Memory B cell (primary cell): ENCODE results near the gene FTO.

Source experiments
- ATAC-seq: fragments of 150-1000 bp; cut with Tn5 transposase; 2 replicates; pipeline ENCODE4 v1.10.0; 2021; ENCODE audit warnings: low read depth, mild to moderate bottlenecking, moderate library complexity
- DNase-seq, 2 donors: peaks; one replicate each; pipeline ENCODE4 v3.0.0; 2022; ENCODE audit warnings: low spot score in 2 of 2
- H3K27ac Mint-ChIP-seq: one replicate; pipeline ENCODE4 v1.8.0; 2022; ENCODE audit warnings: mild to moderate bottlenecking, moderate library complexity, mixed read lengths
- H3K27me3 Mint-ChIP-seq: one replicate; pipeline ENCODE4 v1.8.0; 2022; ENCODE audit warnings: mixed read lengths
- H3K36me3 Mint-ChIP-seq: one replicate; pipeline ENCODE4 v1.8.0; 2022; ENCODE audit warnings: mild to moderate bottlenecking, mixed read lengths
- H3K4me1 Mint-ChIP-seq: one replicate; pipeline ENCODE4 v1.8.0; 2022; ENCODE audit warnings: mixed read lengths
- H3K4me3 Mint-ChIP-seq: one replicate; pipeline ENCODE4 v1.8.0; 2022; ENCODE audit warnings: mild to moderate bottlenecking, moderate library complexity, mixed read lengths
- H3K9me3 Mint-ChIP-seq: one replicate; pipeline ENCODE4 v1.8.0; 2022; ENCODE audit warnings: mixed read lengths

The FTO gene

GRCh38 chr16:53752560-53752959, 48.6 kb downstream of the FTO start:
- no peak for DNase-seq
- no peak overlapping the region for H3K27ac Mint-ChIP-seq
- peaks cover 1% of the 10 kb centered on the region for H3K9me3 Mint-ChIP-seq
- ATAC-seq: no peak
- peaks cover 16% of the 10 kb centered on the region for H3K4me1 Mint-ChIP-seq
- H3K36me3 Mint-ChIP-seq: no peaks in the 10 kb centered on the region
- H3K4me3 Mint-ChIP-seq: no peak overlapping the region
- no peaks in the 10 kb centered on the region for H3K27me3 Mint-ChIP-seq

GRCh38 chr16:53753431-53753830, 49.5 kb downstream of the FTO start:
- ATAC-seq: no peak
- no peak for DNase-seq
- H3K27me3 Mint-ChIP-seq: no peaks in the 10 kb centered on the region
- H3K4me1 Mint-ChIP-seq: peaks cover 16% of the 10 kb centered on the region
- H3K27ac Mint-ChIP-seq: no peak overlapping the region
- peaks cover 3% of the 10 kb centered on the region for H3K36me3 Mint-ChIP-seq
- no peak overlapping the region for H3K4me3 Mint-ChIP-seq
- peaks cover under 1% of the 10 kb centered on the region for H3K9me3 Mint-ChIP-seq

- H3K27me3 Mint-ChIP-seq: no peaks in the 10 kb centered on the region
- no peak for DNase-seq
- H3K9me3 Mint-ChIP-seq: peaks cover 4% of the 10 kb centered on the region
- peaks cover 9% of the 10 kb centered on the region for H3K36me3 Mint-ChIP-seq
- H3K27ac Mint-ChIP-seq: no peak overlapping the region
- peaks cover 20% of the 10 kb centered on the region for H3K4me1 Mint-ChIP-seq
- ATAC-seq: no peak
- no peak overlapping the region for H3K4me3 Mint-ChIP-seq
Observed at GRCh38 chr16:53755026-53755910, 51.3 kb downstream of the FTO start.

DNA sequence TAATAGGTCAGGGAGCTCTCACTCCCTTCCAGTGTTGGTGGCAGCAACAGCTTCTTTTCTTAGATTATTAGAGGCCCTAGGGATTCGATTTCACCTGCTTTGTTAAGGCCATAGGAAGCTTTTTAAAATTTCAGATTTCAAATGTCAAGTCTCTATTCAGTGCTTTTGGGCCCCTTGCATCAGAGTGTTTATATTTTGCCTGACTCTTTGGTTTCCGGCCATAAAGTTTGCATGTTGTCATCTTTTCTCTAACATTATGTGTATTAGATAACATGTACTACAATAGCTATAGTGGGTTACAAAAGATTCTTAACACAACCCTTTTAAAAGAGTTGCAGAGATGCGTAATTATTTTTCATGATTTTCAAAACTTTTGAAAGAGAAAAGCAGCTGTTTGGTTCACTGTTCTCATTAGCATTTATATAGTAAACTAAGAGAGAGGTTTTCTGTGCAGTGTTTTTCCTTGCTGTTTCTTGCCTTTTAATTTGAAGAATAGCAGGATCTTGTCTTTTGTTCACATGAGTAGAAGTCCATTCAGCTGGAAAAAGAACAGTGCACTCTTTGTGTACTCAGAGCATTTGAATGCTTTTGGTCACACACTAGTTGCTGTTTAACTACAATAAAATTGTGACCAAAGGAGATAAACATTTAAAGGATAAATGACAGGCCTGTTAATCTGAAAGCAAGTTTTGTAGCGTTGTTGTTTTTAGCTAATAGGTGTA, 52.5 kb downstream of the FTO start:
- peaks cover 4% of the 10 kb centered on the region for H3K9me3 Mint-ChIP-seq
- no peak overlapping the region for H3K4me3 Mint-ChIP-seq
- H3K36me3 Mint-ChIP-seq: peaks cover 13% of the 10 kb centered on the region
- no peak for ATAC-seq
- no peak for DNase-seq
- peaks cover 23% of the 10 kb centered on the region for H3K4me1 Mint-ChIP-seq
- H3K27me3 Mint-ChIP-seq: no peaks in the 10 kb centered on the region
- H3K27ac Mint-ChIP-seq: no peak overlapping the region

- Mint-ChIP-seq H3K27me3 (no peaks in the 10 kb centered on the region), H3K36me3 (peaks cover 13% of the 10 kb centered on the region), H3K27ac (no peak overlapping the region), H3K4me1 (peaks cover 26% of the 10 kb centered on the region), H3K4me3 (no peak overlapping the region), H3K9me3 (peaks cover 4% of the 10 kb centered on the region)
- DNase-seq (no peak), ATAC-seq (no peak)
Observed at GRCh38 chr16:53757971-53758609, 54.1 kb downstream of the FTO start.

DNA sequence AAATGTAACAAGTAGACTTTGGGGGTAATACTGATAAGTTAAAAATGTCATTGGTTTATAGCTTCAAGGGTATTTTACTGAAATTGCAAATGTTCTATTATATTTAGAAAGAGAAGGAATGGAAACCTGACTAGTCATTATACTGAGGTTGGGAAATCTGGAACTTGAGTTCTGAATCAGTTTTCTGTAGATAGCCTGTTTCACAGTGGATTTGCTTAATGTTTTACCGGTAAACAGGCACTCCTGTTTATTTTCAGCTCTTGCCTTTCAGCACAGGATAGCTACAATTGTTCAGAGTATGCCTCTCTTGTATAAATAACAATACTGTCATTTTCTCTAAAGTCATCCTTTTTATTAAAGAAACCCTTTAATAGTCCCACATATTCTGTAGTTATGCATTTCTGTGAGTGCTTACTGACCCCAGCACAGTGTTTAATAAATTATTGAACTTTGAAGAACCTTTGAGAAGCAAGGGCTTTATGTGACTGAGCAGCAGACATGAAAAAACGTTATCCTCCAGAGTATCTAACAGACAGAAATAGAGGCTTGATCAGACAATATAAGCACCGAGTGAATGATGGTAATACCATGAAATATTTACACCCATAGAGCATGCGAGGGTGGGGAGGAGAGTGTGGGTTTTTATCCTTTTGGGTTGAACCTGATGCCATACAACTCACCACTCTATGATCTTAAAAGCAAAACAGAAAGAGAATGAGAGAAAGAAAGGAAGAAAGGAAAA, 58.2 kb downstream of the FTO start:
- DNase-seq: no peak
- no peak for ATAC-seq
- no peaks in the 10 kb centered on the region for H3K27me3 Mint-ChIP-seq
- H3K9me3 Mint-ChIP-seq: peaks cover 4% of the 10 kb centered on the region
- H3K4me1 Mint-ChIP-seq: peaks cover 19% of the 10 kb centered on the region
- H3K4me3 Mint-ChIP-seq: no peak overlapping the region
- H3K36me3 Mint-ChIP-seq: peaks cover 18% of the 10 kb centered on the region
- no peak overlapping the region for H3K27ac Mint-ChIP-seq

DNA sequence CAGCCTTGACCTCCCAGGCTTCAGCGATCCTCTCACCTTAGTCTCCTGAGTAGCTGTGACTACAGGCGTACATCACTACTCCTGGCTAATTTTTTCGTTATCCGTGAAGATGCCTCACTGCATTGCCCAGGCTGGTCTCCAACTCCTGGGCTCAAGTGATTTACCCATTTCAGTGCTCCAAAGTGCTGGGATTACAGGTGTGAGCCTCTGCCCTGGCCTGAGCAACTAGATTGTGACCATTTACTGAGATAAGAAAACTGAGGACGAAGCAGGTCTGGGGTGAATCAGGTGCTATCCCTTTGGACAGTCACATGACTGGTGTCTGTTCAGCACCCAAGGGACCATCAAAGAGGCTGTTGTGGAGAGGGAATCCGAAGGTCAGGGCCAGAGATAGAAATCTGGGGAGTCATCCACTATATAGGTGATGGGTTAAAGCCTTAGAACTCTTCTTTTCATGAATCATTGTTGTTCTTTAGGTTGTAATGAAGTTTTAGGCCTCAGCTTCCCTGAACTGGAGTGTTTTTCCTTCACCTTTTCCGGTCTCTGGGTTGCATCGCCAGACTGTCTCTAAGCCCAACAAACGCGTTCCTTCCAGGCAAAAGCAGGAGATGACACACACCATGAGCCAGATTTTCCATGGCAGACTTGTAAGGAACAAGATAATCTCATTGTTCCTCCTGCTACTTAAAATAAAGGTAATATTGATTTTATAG, 62.5 kb downstream of the FTO start:
- H3K4me3 Mint-ChIP-seq: no peak overlapping the region
- H3K27ac Mint-ChIP-seq: no peak overlapping the region
- H3K27me3 Mint-ChIP-seq: no peaks in the 10 kb centered on the region
- DNase-seq: no peak
- ATAC-seq: no peak
- H3K9me3 Mint-ChIP-seq: no peaks in the 10 kb centered on the region
- H3K36me3 Mint-ChIP-seq: peaks cover 5% of the 10 kb centered on the region
- H3K4me1 Mint-ChIP-seq: peaks cover 15% of the 10 kb centered on the region

- no peak for DNase-seq
- ATAC-seq: no peak
- peaks cover 11% of the 10 kb centered on the region for H3K4me1 Mint-ChIP-seq
- H3K27me3 Mint-ChIP-seq: no peaks in the 10 kb centered on the region
- H3K36me3 Mint-ChIP-seq: peaks cover 5% of the 10 kb centered on the region
- H3K9me3 Mint-ChIP-seq: no peaks in the 10 kb centered on the region
- no peak overlapping the region for H3K4me3 Mint-ChIP-seq
- H3K27ac Mint-ChIP-seq: no peak overlapping the region
Observed at GRCh38 chr16:53768167-53768566, 64.2 kb downstream of the FTO start.

- H3K9me3 Mint-ChIP-seq: no peaks in the 10 kb centered on the region
- H3K27me3 Mint-ChIP-seq: no peaks in the 10 kb centered on the region
- H3K27ac Mint-ChIP-seq: no peak overlapping the region
- H3K4me3 Mint-ChIP-seq: no peak overlapping the region
- ATAC-seq (no peak), DNase-seq (no peak)
- peaks cover 5% of the 10 kb centered on the region for H3K36me3 Mint-ChIP-seq
- H3K4me1 Mint-ChIP-seq: peaks cover 11% of the 10 kb centered on the region
Observed at GRCh38 chr16:53768593-53768992, 64.6 kb downstream of the FTO start.

DNA sequence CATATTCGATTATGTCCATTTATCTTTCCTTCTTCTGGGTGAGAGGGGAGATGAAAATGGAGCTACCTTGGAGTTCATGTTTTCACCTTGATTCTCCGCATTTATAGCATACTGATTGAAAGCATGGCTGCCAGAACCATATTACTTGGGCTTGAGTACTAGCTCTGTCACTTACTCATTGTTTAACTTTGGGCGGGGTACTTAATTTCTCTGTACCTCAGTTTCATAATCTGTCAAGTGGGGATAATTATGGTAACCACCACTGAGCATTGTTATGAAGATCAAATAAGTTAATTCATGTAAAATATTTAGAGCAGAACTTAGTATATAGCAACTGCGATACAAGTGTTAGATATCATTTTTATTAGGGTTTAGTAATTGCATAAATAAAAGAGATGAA, 65.2 kb downstream of the FTO start:
- Mint-ChIP-seq H3K4me1 (peaks cover 8% of the 10 kb centered on the region), H3K36me3 (peaks cover 4% of the 10 kb centered on the region), H3K9me3 (no peaks in the 10 kb centered on the region), H3K4me3 (no peak overlapping the region), H3K27me3 (no peaks in the 10 kb centered on the region), H3K27ac (no peak overlapping the region)
- no peak for ATAC-seq
- DNase-seq: no peak

DNA sequence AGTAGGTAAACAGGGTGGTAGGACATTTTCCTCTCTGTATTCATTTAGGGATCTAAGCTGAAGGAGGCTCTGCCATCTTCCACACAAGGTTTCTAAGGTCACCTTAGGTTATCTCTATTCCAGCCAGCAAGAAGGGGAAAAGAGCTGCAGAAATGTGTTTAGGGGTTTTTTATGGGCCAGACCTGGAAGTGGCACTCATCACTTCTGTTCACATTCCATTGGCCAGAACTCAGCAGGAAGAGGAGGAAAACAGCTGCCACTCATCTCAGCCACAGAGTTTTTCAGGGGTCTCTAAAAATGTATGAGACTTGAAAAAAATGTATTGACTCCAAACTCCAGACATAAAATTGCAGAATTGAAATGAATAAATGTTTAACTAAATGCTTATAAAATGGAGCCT, 65.8 kb downstream of the FTO start:
- Mint-ChIP-seq H3K36me3 (peaks cover 4% of the 10 kb centered on the region), H3K9me3 (no peaks in the 10 kb centered on the region), H3K4me3 (no peak overlapping the region), H3K4me1 (peaks cover 11% of the 10 kb centered on the region), H3K27me3 (no peaks in the 10 kb centered on the region), H3K27ac (no peak overlapping the region)
- DNase-seq (no peak), ATAC-seq (no peak)

- peaks cover 17% of the 10 kb centered on the region for H3K4me1 Mint-ChIP-seq
- no peak overlapping the region for H3K4me3 Mint-ChIP-seq
- no peak for ATAC-seq
- no peaks in the 10 kb centered on the region for H3K27me3 Mint-ChIP-seq
- no peak overlapping the region for H3K27ac Mint-ChIP-seq
- no peak for DNase-seq
- peaks cover 2% of the 10 kb centered on the region for H3K36me3 Mint-ChIP-seq
- no peaks in the 10 kb centered on the region for H3K9me3 Mint-ChIP-seq
Observed at GRCh38 chr16:53770641-53771040, 66.7 kb downstream of the FTO start.
